ENCODE results near the gene PAQR7. TPM values are rescaled to one million over a fixed set of nuclear protein-coding genes. Genes with fewer than 3 reads are reported as not detected.
"Not testable (repeated sequence)": the region's sequence is repeated elsewhere in the genome, so short reads cannot be mapped to it uniquely, and the experiment has no call there.

Gene PAQR7
- total RNA-seq, 4 donors from 2014 or later: 6.7 to 12.1 (median 7.8) TPM

GRCh38 chr1:25848531-25848930 is 27.0 kb downstream of the PAQR7 start:
- no peaks in the 10 kb centered on the region for H3K4me1 ChIP-seq
- DNase-seq: no peak
- no peak overlapping the region for H3K4me3 ChIP-seq
- no peaks in the 10 kb centered on the region for H3K9me3 ChIP-seq
- no peaks in the 10 kb centered on the region for H3K27me3 ChIP-seq
- no peak for TF ChIP-seq CTCF (IDR thresholded peaks at IDR 0.05)
- no peak for TF ChIP-seq POLR2A (IDR thresholded peaks at IDR 0.05)
- no peak overlapping the region for H3K27ac ChIP-seq
- H3K36me3 ChIP-seq: no peaks in the 10 kb centered on the region

GRCh38 chr1:25847929-25848328 is 27.6 kb downstream of the PAQR7 start:
- no peak for DNase-seq
- H3K27me3 ChIP-seq: no peaks in the 10 kb centered on the region
- no peaks in the 10 kb centered on the region for H3K36me3 ChIP-seq
- H3K4me3 ChIP-seq: no peak overlapping the region
- no peaks in the 10 kb centered on the region for H3K4me1 ChIP-seq
- TF ChIP-seq CTCF (IDR thresholded peaks at IDR 0.05) (no peak), POLR2A (IDR thresholded peaks at IDR 0.05) (no peak)
- H3K9me3 ChIP-seq: no peaks in the 10 kb centered on the region
- H3K27ac ChIP-seq: no peak overlapping the region

- Histone ChIP-seq H3K9me3 (no peaks in the 10 kb centered on the region), H3K36me3 (no peaks in the 10 kb centered on the region), H3K4me3 (no peak overlapping the region), H3K27me3 (no peaks in the 10 kb centered on the region), H3K27ac (no peak overlapping the region), H3K4me1 (no peaks in the 10 kb centered on the region)
- DNase-seq: no peak
- TF ChIP-seq POLR2A (IDR thresholded peaks at IDR 0.05) (no peak), CTCF (IDR thresholded peaks at IDR 0.05) (no peak)
Measured at GRCh38 chr1:25845664-25846063, 29.8 kb downstream of the PAQR7 start.

- TF ChIP-seq POLR2A (IDR thresholded peaks at IDR 0.05): no peak
- no peak for TF ChIP-seq CTCF (IDR thresholded peaks at IDR 0.05)
- Histone ChIP-seq H3K4me3 (no peak overlapping the region), H3K27me3 (no peaks in the 10 kb centered on the region), H3K27ac (no peak overlapping the region), H3K4me1 (no peaks in the 10 kb centered on the region), H3K9me3 (no peaks in the 10 kb centered on the region), H3K36me3 (no peaks in the 10 kb centered on the region)
- no peak for DNase-seq
Measured at GRCh38 chr1:25844536-25845337, 30.8 kb downstream of the PAQR7 start.

- Histone ChIP-seq H3K9me3 (no peaks in the 10 kb centered on the region), H3K4me3 (no peak overlapping the region), H3K27ac (no peak overlapping the region), H3K27me3 (no peaks in the 10 kb centered on the region), H3K4me1 (no peaks in the 10 kb centered on the region), H3K36me3 (no peaks in the 10 kb centered on the region)
- DNase-seq: no peak
- TF ChIP-seq CTCF (IDR thresholded peaks at IDR 0.05): no peak
- TF ChIP-seq POLR2A (IDR thresholded peaks at IDR 0.05): no peak
Measured at GRCh38 chr1:25843483-25843882, 32.0 kb downstream of the PAQR7 start.

- not testable (repeated sequence) for H3K4me1 ChIP-seq, H3K27ac ChIP-seq, H3K36me3 ChIP-seq, H3K27me3 ChIP-seq, H3K4me3 ChIP-seq, DNase-seq, H3K9me3 ChIP-seq
Measured at GRCh38 chr1:25839808-25840207, 35.7 kb downstream of the PAQR7 start.
